K562 (cell line): ENCODE data around the gene COL1A1. TPM values are rescaled to one million over a fixed set of nuclear protein-coding genes. Genes with fewer than 3 reads are reported as not detected.

Experiments
- BDP1 ChIP-seq: IDR thresholded peaks from 3 replicates; pipeline ENCODE4 v1.6.1; 2011; ENCODE audit not compliant: insufficient read length, insufficient read depth
- C11orf30 ChIP-seq: fragments of 450-650 bp; IDR thresholded peaks from 2 replicates; pipeline ENCODE4 v1.6.1; 2016; ENCODE audit warnings: low read depth, mild to moderate bottlenecking
- CEBPB ChIP-seq: fragments of 450-650 bp; IDR thresholded peaks from 2 replicates; pipeline ENCODE4 v1.6.1; 2016; ENCODE audit warnings: missing genetic modification characterization, missing compliant biosample characterization
- CTBP1 ChIP-seq: fragments of 450-650 bp; IDR thresholded peaks from 2 replicates; pipeline ENCODE4 v1.6.1; 2016; ENCODE audit warnings: borderline replicate concordance
- FOXJ2 ChIP-seq: fragments of 200-800 bp; sonication (Bioruptor generic); IDR thresholded peaks from 2 replicates; pipeline ENCODE4 v1.6.1; 2016; ENCODE audit warnings: missing genetic modification characterization, missing compliant biosample characterization
- GATA2 ChIP-seq: sonication (generic); formaldehyde crosslinking; IDR thresholded peaks from 2 replicates; pipeline ENCODE4 v1.4.0; 2020; ENCODE audit warnings: mild to moderate bottlenecking, missing genetic modification reagents
- HDAC8 ChIP-seq: fragments of 450-650 bp; IDR thresholded peaks from 2 replicates; pipeline ENCODE4 v1.6.1; 2016; ENCODE audit warnings: mild to moderate bottlenecking, missing genetic modification characterization, moderate library complexity, missing compliant biosample characterization
- LARP7 ChIP-seq: fragments of 450-650 bp; IDR thresholded peaks from 2 replicates; pipeline ENCODE4 v1.6.1; 2016
- MTA1 ChIP-seq: fragments of 450-650 bp; IDR thresholded peaks from 2 replicates; pipeline ENCODE4 v1.6.1; 2017; ENCODE audit warnings: borderline replicate concordance
- MYC ChIP-seq, 2 experiments: fragments of 250-450 bp in 1 of 2; sonication (Bioruptor Pico) in 1 of 2; IDR thresholded peaks; 2 replicates each; pipeline versions ENCODE4 v1.5.1 to v1.6.1; 2012 to 2021; ENCODE audit warnings: low read depth in 2 of 2, borderline replicate concordance in 1 of 2, improper control_type of control experiment in 1 of 2, low read length in 1 of 2, mild to moderate bottlenecking in 1 of 2, moderate library complexity in 1 of 2
- PCBP1 ChIP-seq: fragments of 200-400 bp; formaldehyde crosslinking; IDR thresholded peaks from 2 replicates; pipeline ENCODE4 v1.6.1; 2018; ENCODE audit warnings: mild to moderate bottlenecking, low read depth, low read length; ENCODE audit not compliant: poor library complexity, severe bottlenecking
- RBM39 ChIP-seq: fragments of 200-400 bp; formaldehyde crosslinking; optimal IDR thresholded peaks from 2 replicates; pipeline ENCODE3; 2018; ENCODE audit warnings: low read depth, low read length
- SRSF1 ChIP-seq: fragments of 200-400 bp; formaldehyde crosslinking; IDR thresholded peaks from 2 replicates; pipeline ENCODE4 v1.6.1; 2017; ENCODE audit warnings: mild to moderate bottlenecking, low read depth, low read length, moderate library complexity
- TCF7L2 ChIP-seq: fragments of 150-350 bp; IDR thresholded peaks from 2 replicates; pipeline ENCODE4 v1.6.1; 2016; ENCODE audit warnings: low read depth, mild to moderate bottlenecking, low read length, moderate library complexity
- TFAP4 ChIP-seq: sonication (generic); formaldehyde crosslinking; IDR thresholded peaks from 2 replicates; pipeline ENCODE4 v1.8.0; 2022; ENCODE audit warnings: missing genetic modification reagents, mild to moderate bottlenecking, moderate library complexity, borderline replicate concordance
- XRCC5 ChIP-seq: fragments of 200-400 bp; formaldehyde crosslinking; IDR thresholded peaks from 2 replicates; pipeline ENCODE4 v1.6.1; 2017; ENCODE audit warnings: low read depth, mild to moderate bottlenecking, low read length
- ZBTB2 ChIP-seq: fragments of 450-650 bp; IDR thresholded peaks from 2 replicates; pipeline ENCODE4 v1.6.1; 2016; ENCODE audit warnings: antibody characterized with exemption
- ZNF140 ChIP-seq: fragments of 250-450 bp; sonication (Bioruptor Pico); IDR thresholded peaks from 2 replicates; pipeline ENCODE4 v1.8.0; 2021; ENCODE audit warnings: moderate library complexity, mild to moderate bottlenecking, inconsistent platforms
- ZNF224 ChIP-seq: sonication (generic); formaldehyde crosslinking; IDR thresholded peaks from 2 replicates; pipeline ENCODE4 v1.8.0; 2022; ENCODE audit warnings: mild to moderate bottlenecking, missing genetic modification reagents
- ZNF589 ChIP-seq: fragments of 200-800 bp; sonication (Bioruptor generic); IDR thresholded peaks from 2 replicates; pipeline ENCODE4 v1.6.1; 2016; ENCODE audit warnings: low read depth, missing genetic modification characterization, missing compliant biosample characterization
- ZNF609 ChIP-seq: sonication (generic); formaldehyde crosslinking; IDR thresholded peaks from 2 replicates; pipeline ENCODE4 v1.8.1; 2023; ENCODE audit warnings: missing genetic modification reagents, mild to moderate bottlenecking, borderline replicate concordance
- ZNF76 ChIP-seq: fragments of 250-450 bp; sonication (Bioruptor Pico); IDR thresholded peaks from 2 replicates; pipeline ENCODE4 v1.4.0; 2020; ENCODE audit warnings: mild to moderate bottlenecking, moderate library complexity, borderline replicate concordance
- polyA plus RNA-seq, 8 experiments: library from polyadenylated mRNA; depleted of rRNA in 4 of 8; stranded (reverse) in 5 of 8; unstranded in 3 of 8; fragments of >200 nt; fragmentation: Nextera tagmentation in 2 of 8; fragmentation: Illumina TruSeq in 1 of 8; extraction: Ambion mirVana in 2 of 8; extraction: Trizol in 1 of 8; gene quantifications; 2 replicates each; pipeline versions ENCODE4 v1.2.1 to v1.2.3, GENCODE V29; 2011 to 2014; ENCODE audit warnings: inconsistent platforms in 1 of 8, missing spikeins in 1 of 8
- total RNA-seq, 7 experiments: library from RNA; depleted of rRNA in 6 of 7; stranded (reverse); fragments of >200 nt in 6 of 7; fragmentation: Illumina TruSeq in 2 of 7; extraction: Trizol in 2 of 7; gene quantifications; 2 replicates each; pipeline versions ENCODE4 v1.2.1 to v1.2.3, GENCODE V29; 2011 to 2021; ENCODE audit warnings: low replicate concordance in 1 of 7

Gene COL1A1
- total and polyA plus RNA-seq, 9 of the 15 experiments (the other 6 are each of a cell fraction or from before 2014, with no cell fraction given): 0.04 to 3.4 (median 0.18) TPM

- TF ChIP-seq ZNF224: no peak
- TF ChIP-seq ZNF589 (CRISPR knock-in tag): no peak
- TF ChIP-seq PCBP1: no peak
- no peak for TF ChIP-seq SRSF1
- no peak for TF ChIP-seq ZNF76 (CRISPR knock-in tag)
- no peak for TF ChIP-seq GATA2 (CRISPR knock-in tag)
- TF ChIP-seq BDP1: no peak
- TF ChIP-seq RBM39: no peak
- TF ChIP-seq XRCC5: peak; percentile 94
- no peak for TF ChIP-seq FOXJ2 (tag)
- no peak for TF ChIP-seq CEBPB (tag)
- TF ChIP-seq C11orf30: no peak
- TF ChIP-seq LARP7: 0 out of 2 replicates have a peak, but pooled peaks have one; percentile 35
- no peak for TF ChIP-seq MTA1
- TF ChIP-seq CTBP1: peak; percentile 36; the same call in 1 of the 2 replicates
- no peak for TF ChIP-seq ZNF609 (CRISPR knock-in tag)
- no peak for TF ChIP-seq HDAC8
- no peak; the same call in 1 of the 2 replicates for TF ChIP-seq TFAP4 (CRISPR knock-in tag)
- TF ChIP-seq ZBTB2: peak; percentile 49; the same call in 1 of the 2 replicates
- no peak for TF ChIP-seq ZNF140 (CRISPR knock-in tag)
- TF ChIP-seq TCF7L2: no peak
- TF ChIP-seq MYC (IDR thresholded peaks at IDR 0.05; ENCODE audit: low read depth, low read length): 0 out of 2 replicates have a peak, but pooled peaks have one; percentile 37
- TF ChIP-seq MYC (CRISPR knock-in tag; IDR thresholded peaks at IDR 0.05; ENCODE audit: borderline replicate concordance, low read depth): no peak
These were observed 32.2 kb downstream of the COL1A1 start (continued) for GRCh38 chr17:50169121-50169764.
